Hippocampal formation (tissue), 2 donors: Measurements from ENCODE around the gene STARD3.
A peak's percentile ranks its signal among the peaks of the same experiment; 100 is the strongest.

Source experiments
- DNase-seq, 2 donors: peaks; one replicate each; lab custom pipeline; 2025; lab: John Stamatoyannopoulos, UW

The STARD3 gene

GRCh38 chr17:39660397-39661385 lies 23.7 kb downstream of the STARD3 start:
- no peak for DNase-seq

- no peak for DNase-seq
Measured at GRCh38 chr17:39661744-39662541, 25.0 kb downstream of the STARD3 start.

- no peak for DNase-seq
Measured at GRCh38 chr17:39662551-39663339, 25.8 kb downstream of the STARD3 start.

- DNase-seq = no peak
Measured at GRCh38 chr17:39663340-39663687, 26.4 kb downstream of the STARD3 start.

- no peak for DNase-seq
Measured at GRCh38 chr17:39663688-39664580, 27.0 kb downstream of the STARD3 start.

- no peak for DNase-seq
Measured at GRCh38 chr17:39664581-39665561, 27.9 kb downstream of the STARD3 start, which contains the start of gene TCAP. TSS of gene TCAP (plus strand) at chr17:39665349. CDS start at chr17:39665360, 11 bp downstream.

- DNase-seq = no peak
Measured at GRCh38 chr17:39665642-39666224, 28.8 kb downstream of the STARD3 start.

- no peak for DNase-seq
Measured at GRCh38 chr17:39666231-39666600, 29.3 kb downstream of the STARD3 start.

GRCh38 chr17:39666601-39667261 lies 29.8 kb downstream of the STARD3 start:
- DNase-seq = peak in 1 of 2 donors; percentile 56

- DNase-seq = no peak
Measured at GRCh38 chr17:39667262-39667944, 30.5 kb downstream of the STARD3 start.

GRCh38 chr17:39667945-39668924 lies 31.3 kb downstream of the STARD3 start, which contains the start of gene PNMT:
TSS of gene PNMT (plus strand) at chr17:39668453. CDS start at chr17:39668476, 23 bp downstream.
- DNase-seq = no peak

GRCh38 chr17:39669897-39670735 lies 33.2 kb downstream of the STARD3 start:
- DNase-seq = no peak

GRCh38 chr17:39670746-39671145 lies 33.8 kb downstream of the STARD3 start:
- no peak for DNase-seq

GRCh38 chr17:39671651-39672521 lies 34.9 kb downstream of the STARD3 start:
- DNase-seq = no peak
